GM18498 (cell line): ENCODE results near the gene COX7B.
"Not testable (repeated sequence)": the region's sequence is repeated elsewhere in the genome, so short reads cannot be mapped to it uniquely, and the experiment has no call there.

Experiments
- ATAC-seq: cut with Tn5 transposase; IDR thresholded peaks from one replicate; pipeline ENCODE4 v1.9.1; 2021; ENCODE audit warnings: mild to moderate bottlenecking, moderate library complexity; ENCODE audit not compliant: unreplicated experiment

The COX7B gene

GRCh38 chrX:77945031-77945430 lies 45.8 kb downstream of the COX7B start:
- not testable (repeated sequence) for ATAC-seq

- ATAC-seq, result no peak
Measured at GRCh38 chrX:77945910-77946545, 46.8 kb downstream of the COX7B start.

DNA sequence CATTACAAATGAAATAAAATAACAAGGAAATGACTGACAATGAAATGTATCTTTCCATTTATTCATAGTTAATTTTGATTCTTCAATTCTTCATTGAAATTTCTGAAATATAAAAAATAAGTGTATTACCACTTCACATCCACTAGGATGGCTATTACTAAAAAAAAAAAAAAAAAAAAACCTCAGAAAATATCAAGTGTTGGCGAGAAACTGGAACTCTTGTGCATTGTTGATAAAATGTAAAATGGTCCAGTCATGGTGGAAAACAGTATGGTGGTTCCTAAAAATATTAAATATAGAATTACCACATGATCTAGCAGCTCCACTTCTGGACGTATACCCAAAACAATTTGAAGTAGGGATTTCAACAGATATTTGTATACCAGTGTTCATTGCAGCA lies 47.3 kb downstream of the COX7B start:
- ATAC-seq, result no peak

DNA sequence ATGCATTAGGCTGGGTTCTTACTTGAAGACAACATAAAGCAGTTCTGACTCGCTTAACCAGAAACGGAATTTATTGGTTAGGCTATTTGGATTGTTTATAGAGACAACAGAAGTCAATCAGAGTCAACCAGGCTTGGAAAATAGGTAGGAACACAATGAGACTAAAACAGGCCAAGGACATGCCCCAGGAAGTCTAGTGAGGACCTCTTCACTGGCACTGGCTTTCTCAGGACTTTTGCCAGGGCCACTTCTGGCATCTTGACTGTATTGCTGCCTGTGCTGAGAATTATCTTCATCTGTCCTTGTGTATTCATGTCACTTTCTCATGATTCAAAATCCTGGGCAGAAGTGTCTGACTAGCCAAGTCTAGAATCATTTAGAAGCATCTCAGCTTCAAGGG lies 50.6 kb downstream of the COX7B start:
- ATAC-seq, result no peak

- no peak for ATAC-seq
Measured at GRCh38 chrX:77952173-77952572, 52.9 kb downstream of the COX7B start.

DNA sequence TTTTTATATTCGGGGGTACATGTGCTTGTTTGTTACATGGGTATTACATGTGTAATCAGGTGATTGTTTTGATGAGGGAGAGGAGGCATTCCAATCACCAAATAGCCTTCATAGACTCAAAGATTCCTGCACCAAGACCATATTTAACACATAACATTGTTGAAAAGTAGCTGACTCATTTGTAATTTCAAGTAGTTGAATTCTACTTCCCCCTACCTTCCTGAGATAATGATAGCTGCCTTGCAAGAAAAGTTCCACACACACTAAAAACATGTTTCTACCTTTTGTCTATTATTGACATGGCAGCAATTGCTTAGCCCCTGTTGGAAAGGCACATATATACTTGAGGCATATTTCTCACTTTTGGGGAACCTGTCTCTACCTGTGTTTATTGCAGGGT lies 54.0 kb downstream of the COX7B start:
- ATAC-seq, result no peak

DNA sequence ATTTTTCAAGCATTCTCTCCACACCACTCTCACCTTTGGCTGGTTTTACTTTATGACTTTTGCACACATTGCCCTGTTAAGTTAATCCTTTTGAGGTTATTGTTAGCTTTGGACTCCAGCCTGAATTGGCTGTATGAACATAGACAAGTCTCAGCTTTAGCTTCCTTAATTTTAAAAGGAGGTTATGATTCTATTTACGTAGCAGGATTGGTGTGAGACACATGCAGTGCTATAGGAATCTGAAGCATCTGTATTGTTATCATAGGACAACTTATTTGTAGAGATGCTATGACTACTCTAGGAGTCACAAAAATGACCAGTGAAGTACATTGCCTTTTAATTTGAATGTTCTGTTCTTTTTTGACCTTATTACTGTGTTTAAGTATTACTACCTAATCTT lies 54.4 kb downstream of the COX7B start:
- ATAC-seq, result no peak
